ENCODE data around the gene ZNF776. TPM values are rescaled to one million over a fixed set of nuclear protein-coding genes. Genes with fewer than 3 reads are reported as not detected.

ZNF776 gene
- total RNA-seq, 4 donors from 2014 or later, result 9.8 to 19.1 (median 14.1) TPM

GRCh38 chr19:57754091-57754673, 7.6 kb downstream of the ZNF776 start:
- H3K27ac ChIP-seq (replicated peaks in 1 of 4), result no peak overlapping the region
- peaks cover 0 to 6% (median under 1%) of the 10 kb centered on the region in 4 donors for H3K4me1 ChIP-seq
- WGBS, result 95% methylated on average over 10 of the region's 10 CpGs
- no peak overlapping the region for H3K4me3 ChIP-seq
- DNase-seq (ENCODE audit: extremely low spot score), result no peak
- H3K36me3 ChIP-seq, result peaks cover 65 to 100% (median 95%) of the 10 kb centered on the region in 4 donors
- peaks cover 0 to 100% (median 72%) of the 10 kb centered on the region in 4 donors for H3K9me3 ChIP-seq
- TF ChIP-seq EP300 (IDR thresholded peaks at IDR 0.05) (no peak), POLR2AphosphoS5 (IDR thresholded peaks at IDR 0.05) (no peak)
- intact Hi-C loops (cut with DNase I), result no loop called here
- H3K27me3 ChIP-seq, result no peaks in the 10 kb centered on the region

- Histone ChIP-seq H3K4me1 (no peaks in the 10 kb centered on the region), H3K4me3 (no peak overlapping the region), H3K27me3 (no peaks in the 10 kb centered on the region), H3K27ac (replicated peaks in 1 of 4) (no peak overlapping the region), H3K36me3 (peaks cover 69 to 100% (median 95%) of the 10 kb centered on the region in 4 donors), H3K9me3 (peaks cover 0 to 97% (median 65%) of the 10 kb centered on the region in 4 donors)
- WGBS, result 83% methylated on average over 4 of the region's 4 CpGs
- no peak for DNase-seq (ENCODE audit: extremely low spot score)
- TF ChIP-seq POLR2A (IDR thresholded peaks at IDR 0.05; ENCODE audit: low read depth) (no peak), POLR2AphosphoS5 (IDR thresholded peaks at IDR 0.05) (no peak)
- intact Hi-C loops (cut with DNase I), result no loop called here
These were observed 8.4 kb downstream of the ZNF776 start for GRCh38 chr19:57755031-57755430.

- peaks cover 0 to 82% (median 45%) of the 10 kb centered on the region in 4 donors for H3K9me3 ChIP-seq
- no peak for DNase-seq (ENCODE audit: extremely low spot score)
- peaks cover 51 to 99% (median 93%) of the 10 kb centered on the region in 4 donors for H3K36me3 ChIP-seq
- H3K4me1 ChIP-seq, result no peaks in the 10 kb centered on the region
- intact Hi-C loops (cut with DNase I), result no loop called here
- WGBS, result 85% methylated on average over 2 of the region's 2 CpGs
- H3K4me3 ChIP-seq, result no peak overlapping the region
- H3K27ac ChIP-seq (replicated peaks in 1 of 4), result no peak overlapping the region
- no peak for TF ChIP-seq POLR2A (IDR thresholded peaks at IDR 0.05; ENCODE audit: low read depth)
- TF ChIP-seq, protein P1, sequence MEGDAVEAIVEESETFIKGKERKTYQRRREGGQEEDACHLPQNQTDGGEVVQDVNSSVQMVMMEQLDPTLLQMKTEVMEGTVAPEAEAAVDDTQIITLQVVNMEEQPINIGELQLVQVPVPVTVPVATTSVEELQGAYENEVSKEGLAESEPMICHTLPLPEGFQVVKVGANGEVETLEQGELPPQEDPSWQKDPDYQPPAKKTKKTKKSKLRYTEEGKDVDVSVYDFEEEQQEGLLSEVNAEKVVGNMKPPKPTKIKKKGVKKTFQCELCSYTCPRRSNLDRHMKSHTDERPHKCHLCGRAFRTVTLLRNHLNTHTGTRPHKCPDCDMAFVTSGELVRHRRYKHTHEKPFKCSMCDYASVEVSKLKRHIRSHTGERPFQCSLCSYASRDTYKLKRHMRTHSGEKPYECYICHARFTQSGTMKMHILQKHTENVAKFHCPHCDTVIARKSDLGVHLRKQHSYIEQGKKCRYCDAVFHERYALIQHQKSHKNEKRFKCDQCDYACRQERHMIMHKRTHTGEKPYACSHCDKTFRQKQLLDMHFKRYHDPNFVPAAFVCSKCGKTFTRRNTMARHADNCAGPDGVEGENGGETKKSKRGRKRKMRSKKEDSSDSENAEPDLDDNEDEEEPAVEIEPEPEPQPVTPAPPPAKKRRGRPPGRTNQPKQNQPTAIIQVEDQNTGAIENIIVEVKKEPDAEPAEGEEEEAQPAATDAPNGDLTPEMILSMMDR (IDR thresholded peaks at IDR 0.05), result no peak
- H3K27me3 ChIP-seq, result no peaks in the 10 kb centered on the region
These were observed 11.3 kb downstream of the ZNF776 start for GRCh38 chr19:57757941-57758340.

DNA sequence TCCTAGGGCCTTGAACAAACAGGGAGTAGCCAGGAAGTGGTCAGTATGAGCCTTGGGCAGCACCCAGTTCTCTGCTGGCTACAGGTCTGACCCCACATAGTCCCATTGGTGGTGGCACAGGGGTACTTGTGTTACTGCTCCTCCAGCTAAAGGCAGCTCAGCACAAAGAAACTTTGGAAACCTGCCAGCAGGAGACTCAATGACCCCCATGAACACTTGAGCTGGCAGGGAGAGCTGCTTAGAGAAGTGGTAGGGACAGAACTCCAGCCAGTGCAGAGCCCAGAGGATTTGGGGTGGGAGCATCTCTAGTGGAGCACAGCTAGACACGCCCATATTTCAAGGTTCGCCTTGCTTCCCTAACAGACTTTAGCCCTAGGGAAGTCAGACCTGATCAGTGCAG, 12.5 kb downstream of the ZNF776 start:
- intact Hi-C loops (cut with DNase I), result no loop called here
- no CpG with 5 or more reads among the region's 2 CpGs for WGBS

GRCh38 chr19:57769345-57770131, 22.9 kb downstream of the ZNF776 start, which contains the start of gene ZNF586:
Gene ZNF586 (plus strand): TSS chr19:57769676. CDS start chr19:57769843, 167 bp downstream.
- Histone ChIP-seq H3K27ac (replicated peaks in 1 of 4) (peak within 1 kb of the TSS; percentile 80 to 89 (median 84)), H3K27me3 (no peaks in the 10 kb centered on the region), H3K4me3 (peak within 1 kb of the TSS; percentile 83 to 97 (median 92)), H3K4me1 (peaks cover 21 to 31% (median 29%) of the 10 kb centered on the region in 4 donors), H3K36me3 (peaks cover 5 to 32% (median 19%) of the 10 kb centered on the region in 4 donors), H3K9me3 (peaks cover 0 to 36% (median 14%) of the 10 kb centered on the region in 4 donors)
- intact Hi-C loops (cut with DNase I), result no loop called here
- DNase-seq (ENCODE audit: extremely low spot score), result peak; percentile 95
- TF ChIP-seq, protein P1 (IDR thresholded peaks at IDR 0.05), result no peak
- peak; percentile 81 to 95 for TF ChIP-seq POLR2AphosphoS5 (IDR thresholded peaks at IDR 0.05)
- 4% methylated on average over 24 of the region's 61 CpGs for WGBS

More for the DNA sequence above, 12.5 kb downstream of the ZNF776 start:
- DNase-seq (ENCODE audit: extremely low spot score), result no peak
- H3K27ac ChIP-seq (replicated peaks in 1 of 4), result no peak overlapping the region
- H3K27me3 ChIP-seq, result no peaks in the 10 kb centered on the region
- H3K36me3 ChIP-seq, result peaks cover 39 to 99% (median 92%) of the 10 kb centered on the region in 4 donors
- H3K9me3 ChIP-seq, result peaks cover 0 to 71% (median 34%) of the 10 kb centered on the region in 4 donors
- H3K4me3 ChIP-seq, result no peak overlapping the region
- TF ChIP-seq EP300 (IDR thresholded peaks at IDR 0.05) (no peak), POLR2AphosphoS5 (IDR thresholded peaks at IDR 0.05) (no peak), POLR2A (IDR thresholded peaks at IDR 0.05; ENCODE audit: low read depth) (no peak)
- TF ChIP-seq, protein P1 (IDR thresholded peaks at IDR 0.05), result no peak
- no peaks in the 10 kb centered on the region for H3K4me1 ChIP-seq
